Upper lobe of right lung (tissue), 1 donor: ENCODE measurements around the gene SPINK14. TPM values are rescaled to one million over a fixed set of nuclear protein-coding genes. Genes with fewer than 3 reads are reported as not detected.

Source experiments
- ATAC-seq: fragments of 200-7000 bp; cut with Tn5 transposase; one replicate; pipeline ENCODE4 v1.9.1; 2020; ENCODE audit warnings: mild to moderate bottlenecking, moderate library complexity
- DNase-seq: peaks from one replicate; pipeline ENCODE4 v3.0.0-alpha.2; 2020
- H3K27ac ChIP-seq: fragments of 200-600 bp; one replicate; pipeline ENCODE4 v1.8.0; 2022
- H3K27me3 ChIP-seq: fragments of 200-600 bp; one replicate; pipeline ENCODE4 v1.8.0; 2022; ENCODE audit warnings: mild to moderate bottlenecking
- H3K36me3 ChIP-seq: fragments of 200-600 bp; one replicate; pipeline ENCODE4 v1.8.0; 2022
- H3K4me1 ChIP-seq: fragments of 200-600 bp; one replicate; pipeline ENCODE4 v1.8.0; 2022
- H3K4me3 ChIP-seq: fragments of 200-600 bp; one replicate; pipeline ENCODE4 v1.8.0; 2022; ENCODE audit warnings: mild to moderate bottlenecking
- H3K9me3 ChIP-seq: fragments of 200-600 bp; one replicate; pipeline ENCODE4 v1.8.0; 2022
- CTCF ChIP-seq: fragments of 200-600 bp; IDR thresholded peaks from one replicate; pipeline ENCODE4 v1.8.0; 2022; ENCODE audit warnings: antibody characterized with exemption
- intact Hi-C: fragments of 100-400 bp; cut with DNase I; formaldehyde crosslinking; loops from one replicate; pipeline ENCODE4 v1.11.0; 2022
- long read RNA-seq: library from polyadenylated mRNA; unstranded; transcript quantifications from one replicate; pipeline ENCODE4 v2.0.0, GENCODE V29; 2021
- total RNA-seq: library from RNA; stranded (reverse); fragmentation: NEBNext Ultra II Directional; extraction: Animal tissue kit (Norgen Biotek cat#: 25700); gene quantifications from one replicate; pipeline ENCODE4 v1.2.1, GENCODE V29; 2021
- donor health status: DM: no; HTN: yes; CAD: no; lungs with severe emphysema.

SPINK14 gene
- not detected for total RNA-seq
- long read RNA-seq: 0 reads

- intact Hi-C loops: no loop called here
- no peaks in the 10 kb centered on the region for H3K4me1 ChIP-seq
- DNase-seq: no peak
- no peak for TF ChIP-seq CTCF
- ATAC-seq: no peak
- no peak within 1 kb of the TSS for H3K4me3 ChIP-seq
- no peaks in the 10 kb centered on the region for H3K27me3 ChIP-seq
- H3K9me3 ChIP-seq: no peaks in the 10 kb centered on the region
- H3K27ac ChIP-seq: no peak within 1 kb of the TSS
- H3K36me3 ChIP-seq: no peaks in the 10 kb centered on the region
Measured at GRCh38 chr5:148168246-148168645, at the start of gene SPINK14. SPINK14 (plus strand) TSS chr5:148168546; CDS start chr5:148169733, 1,187 bp downstream.

GRCh38 chr5:148120317-148120716 is 48.0 kb upstream of the SPINK14 start:
- no peak for TF ChIP-seq CTCF
- Histone ChIP-seq H3K27me3 (no peaks in the 10 kb centered on the region), H3K36me3 (no peaks in the 10 kb centered on the region), H3K9me3 (no peaks in the 10 kb centered on the region), H3K4me3 (no peak overlapping the region), H3K27ac (no peak overlapping the region), H3K4me1 (no peaks in the 10 kb centered on the region)
- ATAC-seq: no peak
- intact Hi-C loops: no loop called here
- no peak for DNase-seq

- ATAC-seq (no peak), DNase-seq (no peak)
- Histone ChIP-seq H3K27ac (no peak overlapping the region), H3K27me3 (no peaks in the 10 kb centered on the region), H3K4me1 (no peaks in the 10 kb centered on the region), H3K9me3 (no peaks in the 10 kb centered on the region), H3K36me3 (no peaks in the 10 kb centered on the region), H3K4me3 (no peak overlapping the region)
- intact Hi-C loops: no loop called here
- TF ChIP-seq CTCF: no peak
Measured at GRCh38 chr5:148125641-148126040, 42.7 kb upstream of the SPINK14 start.

GRCh38 chr5:148135091-148136048 is 33.0 kb upstream of the SPINK14 start:
- no peak for DNase-seq

GRCh38 chr5:148140846-148141245 is 27.5 kb upstream of the SPINK14 start:
- H3K27me3 ChIP-seq: no peaks in the 10 kb centered on the region
- ATAC-seq: no peak
- no peaks in the 10 kb centered on the region for H3K9me3 ChIP-seq
- intact Hi-C loops: no loop called here
- H3K4me3 ChIP-seq: no peak overlapping the region
- no peak overlapping the region for H3K27ac ChIP-seq
- no peak for TF ChIP-seq CTCF
- H3K36me3 ChIP-seq: no peaks in the 10 kb centered on the region
- no peaks in the 10 kb centered on the region for H3K4me1 ChIP-seq
- DNase-seq: no peak

More at GRCh38 chr5:148135091-148136048, 33.0 kb upstream of the SPINK14 start:
- no peaks in the 10 kb centered on the region for H3K36me3 ChIP-seq
- H3K27me3 ChIP-seq: no peaks in the 10 kb centered on the region
- H3K9me3 ChIP-seq: no peaks in the 10 kb centered on the region
- H3K27ac ChIP-seq: peak overlapping the region; percentile 31
- no peaks in the 10 kb centered on the region for H3K4me1 ChIP-seq
- ATAC-seq: peak; percentile 53
- no peak for TF ChIP-seq CTCF
- no peak overlapping the region for H3K4me3 ChIP-seq
- intact Hi-C loops: no loop called here
